D721Med (cell line): ENCODE measurements around the gene TMEM200A.

Source experiments
- DNase-seq: peaks from one replicate; pipeline ENCODE4 v3.0.0; 2011; ENCODE audit warnings: low spot score; ENCODE audit not compliant: insufficient read length
- FAIRE-seq: peaks from 2 replicates; lab custom pipeline; 2011; peaks lifted over from hg19 to GRCh38; lab: Jason Lieb, UNC
- CTCF ChIP-seq: IDR thresholded peaks from 2 replicates; pipeline ENCODE4 v1.5.1; 2012; ENCODE audit warnings: mild to moderate bottlenecking, control low read depth; ENCODE audit not compliant: insufficient read depth; ENCODE audit errors: missing control alignments

Gene TMEM200A

GRCh38 chr6:130377371-130377770, 11.6 kb downstream of the TMEM200A start:
- FAIRE-seq (no peak), DNase-seq (no peak)
- no peak for TF ChIP-seq CTCF

- FAIRE-seq (no peak), DNase-seq (no peak)
- TF ChIP-seq CTCF: no peak
Observed at GRCh38 chr6:130377915-130378314, 12.1 kb downstream of the TMEM200A start.

- TF ChIP-seq CTCF: no peak
- FAIRE-seq (no peak), DNase-seq (no peak)
Observed at GRCh38 chr6:130379223-130379622, 13.4 kb downstream of the TMEM200A start.

- no peak for FAIRE-seq
Observed at GRCh38 chr6:130381012-130381411, 15.2 kb downstream of the TMEM200A start.

GRCh38 chr6:130381459-130382380, 15.9 kb downstream of the TMEM200A start:
- TF ChIP-seq CTCF: no peak
- FAIRE-seq (no peak), DNase-seq (no peak)

More at GRCh38 chr6:130381012-130381411, 15.2 kb downstream of the TMEM200A start:
- no peak for DNase-seq
- TF ChIP-seq CTCF: no peak

- TF ChIP-seq CTCF: no peak
- no peak for DNase-seq
- FAIRE-seq: no peak
Observed at GRCh38 chr6:130382872-130383490, 17.2 kb downstream of the TMEM200A start.

GRCh38 chr6:130385064-130385695, 19.4 kb downstream of the TMEM200A start:
- no peak for DNase-seq
- no peak for TF ChIP-seq CTCF
- no peak for FAIRE-seq
